Activated CD8-positive, alpha-beta memory T cell treated with anti-CD3 and anti-CD28 coated beads, Interleukin-2, amount 50 U/mL, for 24 hours (primary cell): ENCODE measurements around the gene SEMA3D.

Experiments
- DNase-seq: peaks from one replicate; pipeline ENCODE4 v3.0.0-alpha.2; 2020; ENCODE audit errors: extremely low read depth

SEMA3D gene

DNA sequence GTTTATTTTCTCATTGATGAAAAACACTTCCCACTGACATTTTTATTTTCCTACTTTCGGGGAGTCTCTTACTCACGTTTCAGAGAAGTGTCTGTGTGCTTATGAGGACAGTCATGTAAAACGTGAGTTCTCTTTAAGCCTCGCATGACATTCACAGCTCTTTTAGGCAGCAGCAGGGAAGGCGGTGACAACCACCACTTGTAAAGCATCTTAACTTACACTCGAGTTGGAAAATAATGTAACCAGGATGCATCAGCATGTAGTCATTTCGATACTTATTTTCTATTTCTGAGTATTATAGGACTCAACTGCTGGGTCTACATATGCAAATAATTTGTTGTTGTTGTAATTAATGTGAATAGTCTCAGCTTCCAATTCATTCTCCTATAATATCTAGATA, 153.6 kb downstream of the SEMA3D start:
- DNase-seq = no peak

GRCh38 chr7:85031475-85031874, 155.4 kb downstream of the SEMA3D start:
- no peak for DNase-seq

DNA sequence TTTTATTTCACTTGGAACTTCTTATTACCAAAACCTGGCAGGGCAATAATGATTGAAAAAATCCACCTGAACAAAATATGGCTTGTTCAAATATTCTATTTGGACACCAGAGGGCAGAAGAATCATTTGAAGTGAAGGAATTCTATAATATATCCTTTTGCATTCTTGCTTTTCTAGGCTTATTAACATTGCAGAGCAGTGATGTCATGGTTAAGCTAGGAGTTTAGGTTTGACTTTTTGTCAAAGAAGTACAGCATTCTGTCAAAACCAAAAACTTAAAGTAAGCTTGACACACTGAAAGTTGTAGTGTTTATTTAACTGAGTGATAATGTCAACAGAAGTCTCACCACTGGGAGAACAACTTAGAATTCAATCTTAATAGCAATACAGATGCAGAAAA, 156.0 kb downstream of the SEMA3D start:
- DNase-seq = no peak

DNA sequence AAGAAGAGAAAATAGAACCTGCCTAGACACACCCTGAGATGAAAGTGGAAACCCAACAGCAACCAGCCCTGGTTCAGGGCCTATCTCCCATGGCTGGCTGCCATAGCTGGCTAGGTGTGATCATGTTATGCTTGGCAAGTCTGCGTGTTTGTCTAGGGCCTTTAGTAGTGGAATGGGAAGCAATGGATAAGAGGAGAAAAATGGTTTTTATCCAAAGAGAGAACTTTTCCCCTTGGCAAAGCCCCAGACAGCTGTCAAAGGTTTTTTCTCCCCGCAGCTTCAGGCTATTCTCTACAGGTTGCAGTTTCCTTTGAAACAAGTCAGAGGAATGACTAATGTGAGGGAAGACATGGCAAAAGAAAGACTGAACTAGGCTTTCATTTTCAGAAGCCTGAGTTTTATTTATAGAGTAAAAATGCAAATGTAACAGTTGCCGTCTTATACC, 161.5 kb downstream of the SEMA3D start:
- no peak for DNase-seq

DNA sequence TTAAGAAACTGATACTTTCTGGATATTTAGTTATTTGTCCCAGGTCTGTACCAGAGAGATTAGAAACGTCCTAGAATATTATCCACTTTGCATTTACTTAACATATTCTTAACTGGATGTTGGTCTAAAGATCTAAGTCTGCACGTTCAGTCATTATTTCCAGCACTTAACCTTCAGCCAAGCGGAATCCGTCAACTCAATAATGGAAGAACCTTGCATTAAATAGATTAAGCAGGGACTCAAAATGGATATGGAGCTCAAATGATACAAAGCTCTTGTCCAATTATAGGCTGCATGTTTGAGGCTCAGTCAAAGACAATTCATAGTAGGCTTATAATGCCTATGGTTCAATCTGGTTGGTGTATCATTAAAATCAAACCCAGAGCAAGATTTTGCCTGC, 162.9 kb downstream of the SEMA3D start:
- no peak for DNase-seq

GRCh38 chr7:85023066-85023712, 163.7 kb downstream of the SEMA3D start:
- DNase-seq = no peak

GRCh38 chr7:85022064-85022697, 164.7 kb downstream of the SEMA3D start:
- no peak for DNase-seq

DNA sequence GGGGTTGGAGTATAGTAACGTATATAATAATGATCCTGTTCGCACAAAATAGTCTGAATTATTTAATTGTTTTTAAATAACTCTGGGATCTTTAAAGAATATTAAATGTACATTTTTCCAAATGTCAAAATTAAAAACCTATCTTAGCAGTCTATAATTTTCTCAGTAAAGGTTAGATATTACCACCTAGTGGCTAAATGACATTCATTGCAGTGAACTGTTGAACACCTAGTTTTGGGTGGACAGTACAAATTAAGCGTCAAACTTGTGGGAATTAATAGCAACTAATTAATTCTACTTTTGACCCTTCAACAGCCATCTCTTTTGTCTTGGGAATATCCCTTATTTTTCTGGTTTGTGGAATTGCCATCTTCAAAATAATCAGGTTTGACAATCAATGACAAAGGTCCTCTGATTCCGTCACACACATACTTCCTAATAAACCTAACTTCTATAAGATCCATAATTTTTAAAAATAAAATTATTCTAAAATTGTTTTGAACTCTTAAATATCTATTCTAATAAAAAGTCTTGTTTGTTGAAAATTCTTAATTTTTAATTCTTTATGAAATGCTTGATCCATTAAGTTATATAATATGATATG, 165.7 kb downstream of the SEMA3D start:
- no peak for DNase-seq

GRCh38 chr7:85019778-85020177, 167.1 kb downstream of the SEMA3D start:
- DNase-seq = no peak

- DNase-seq = no peak
These were observed 167.7 kb downstream of the SEMA3D start for GRCh38 chr7:85019176-85019575.

DNA sequence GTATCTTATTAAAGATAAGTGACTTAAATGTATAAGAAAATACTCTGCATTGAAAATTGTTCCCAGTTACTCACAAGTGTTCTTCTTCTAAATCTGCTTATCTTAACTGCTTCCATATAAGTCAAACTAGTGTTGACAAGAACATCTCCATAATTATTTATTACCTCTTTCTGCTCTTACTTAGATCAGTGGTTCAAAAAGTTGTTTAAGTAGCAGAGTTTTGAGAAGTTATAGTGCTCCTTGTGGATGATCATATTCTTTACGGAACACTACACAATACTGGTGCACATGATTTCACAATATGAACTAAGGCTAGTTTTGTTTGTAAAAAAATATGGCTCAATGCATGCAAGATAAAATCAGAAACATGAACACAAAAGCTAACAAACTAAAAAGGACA, 168.4 kb downstream of the SEMA3D start:
- no peak for DNase-seq

- DNase-seq = no peak
These were observed 170.6 kb downstream of the SEMA3D start for GRCh38 chr7:85016286-85016685.

GRCh38 chr7:85014936-85015660, 171.8 kb downstream of the SEMA3D start:
- no peak for DNase-seq

DNA sequence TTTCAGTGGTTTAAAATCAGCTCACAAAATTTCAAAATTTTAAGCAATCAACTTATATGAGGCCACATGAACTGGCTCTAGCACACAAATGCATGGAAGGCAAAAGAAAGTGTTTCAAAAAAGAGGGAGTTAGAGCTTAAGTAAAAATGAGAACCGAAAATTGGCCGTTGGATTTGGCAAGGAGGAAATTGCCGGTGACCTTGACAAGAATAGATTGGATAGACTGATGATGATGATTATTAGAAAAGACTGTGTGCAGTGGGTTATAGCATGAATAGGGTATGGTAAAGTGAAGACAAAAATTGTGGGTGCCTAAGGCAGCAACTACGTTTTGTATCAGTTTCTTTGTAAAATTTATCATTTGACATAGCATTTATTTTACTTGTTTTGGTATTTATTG, 175.7 kb downstream of the SEMA3D start:
- no peak for DNase-seq

GRCh38 chr7:85010306-85010705, 176.6 kb downstream of the SEMA3D start:
- DNase-seq = no peak

DNA sequence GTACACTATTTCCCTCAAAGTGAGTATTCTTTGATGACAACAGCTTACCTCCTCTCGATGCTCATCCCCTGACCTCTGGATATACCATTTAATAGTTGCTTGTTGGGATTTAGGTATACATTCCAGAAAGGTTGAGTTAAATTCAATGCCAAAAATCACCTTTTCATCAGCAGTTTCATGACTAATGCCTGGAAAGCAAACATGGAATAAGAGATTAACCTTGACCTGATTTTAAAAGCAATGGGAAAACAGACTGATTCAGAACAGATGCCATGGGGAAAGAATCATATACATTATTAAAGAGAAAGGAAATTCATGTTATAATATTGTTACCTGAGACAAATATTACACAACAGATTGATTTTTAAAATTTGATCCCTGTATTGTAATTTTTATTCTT, 180.1 kb downstream of the SEMA3D start:
- no peak for DNase-seq

- DNase-seq = no peak
These were observed 182.5 kb downstream of the SEMA3D start for GRCh38 chr7:85004402-85004801.

DNA sequence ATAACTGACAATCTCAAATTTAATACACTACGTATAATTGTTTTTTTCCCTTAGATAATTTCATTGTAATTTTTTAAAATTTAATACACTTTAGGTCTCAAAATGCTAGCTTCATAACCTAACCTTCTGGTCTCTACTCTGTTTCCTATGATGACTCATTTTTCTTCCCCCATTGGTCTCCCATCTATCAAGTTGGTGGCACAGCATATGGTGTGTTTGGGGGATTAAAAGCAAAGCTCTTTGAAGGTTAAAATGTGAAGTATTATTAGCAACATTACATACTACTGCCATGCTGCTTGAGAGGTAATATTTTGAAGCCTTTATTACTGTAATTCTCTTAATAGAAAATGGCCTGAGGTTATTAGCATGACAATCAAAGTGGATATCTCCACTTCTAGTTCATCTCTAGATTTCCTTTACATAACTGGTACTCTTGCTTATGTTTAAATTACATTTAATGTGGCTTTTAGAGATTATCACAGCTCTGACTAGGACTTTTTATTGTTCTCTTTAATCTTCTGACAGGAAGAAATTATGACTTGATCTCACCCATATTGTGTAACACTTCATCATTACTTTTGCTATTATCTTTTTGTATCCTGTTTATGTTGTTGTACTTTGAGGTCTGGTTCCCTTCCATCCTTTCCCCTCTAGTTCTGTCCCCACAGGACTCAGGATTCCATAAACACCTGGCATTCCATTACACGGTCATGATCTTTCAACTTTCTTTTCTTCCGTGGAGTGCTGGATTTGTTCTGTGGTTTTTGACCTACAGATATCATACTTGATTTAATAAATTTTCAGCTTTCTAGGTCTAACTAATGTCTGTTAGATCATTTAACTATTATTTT, 185.1 kb downstream of the SEMA3D start:
- no peak for DNase-seq

DNA sequence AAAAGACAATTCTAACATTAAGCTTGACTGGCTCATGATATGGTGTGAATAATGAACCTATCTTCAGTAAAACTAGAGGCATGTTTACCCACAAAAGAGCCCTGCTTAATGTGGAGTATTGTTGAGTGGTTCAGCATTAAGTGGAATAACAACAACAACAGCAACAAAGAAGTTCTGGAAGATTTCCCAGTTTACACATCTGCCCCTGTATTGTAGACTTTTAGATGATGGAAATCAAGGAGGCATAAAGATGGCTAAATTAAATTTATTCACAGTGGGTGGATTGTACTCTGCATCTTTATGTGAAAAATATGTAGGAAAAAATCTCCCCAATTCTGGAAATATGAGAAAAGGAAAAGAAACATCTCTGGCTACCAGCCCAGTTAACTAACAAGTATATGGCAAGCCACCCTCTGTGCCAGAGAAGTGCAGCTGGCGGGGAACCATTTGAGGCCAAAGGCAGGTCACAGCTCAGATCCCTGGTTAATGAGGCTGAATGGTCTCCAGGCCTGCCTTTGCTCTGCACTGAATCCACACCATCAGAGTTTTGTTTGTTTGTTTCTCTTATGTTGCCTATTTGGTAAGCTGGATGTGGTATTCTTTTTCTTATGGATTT, 186.0 kb downstream of the SEMA3D start:
- no peak for DNase-seq

DNA sequence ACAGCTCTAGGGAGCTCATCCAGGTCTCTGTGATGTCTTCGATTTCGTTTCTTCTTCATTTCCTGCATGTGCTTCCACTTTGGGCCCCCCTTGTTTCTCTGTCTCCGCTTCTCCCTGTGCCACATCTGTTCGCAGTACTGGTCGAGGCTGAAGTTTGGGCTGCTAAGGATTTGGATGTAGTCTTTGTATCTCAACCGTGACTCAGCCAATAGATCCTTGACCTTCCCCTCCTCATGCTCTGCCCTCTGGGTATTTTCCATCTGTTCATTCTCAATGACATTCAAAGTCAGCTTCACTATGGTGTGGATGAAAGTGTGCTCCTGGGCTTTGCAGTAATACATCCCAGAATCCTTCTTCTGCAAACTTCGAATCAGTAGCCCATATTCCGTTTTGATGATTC, 187.4 kb downstream of the SEMA3D start:
- no peak for DNase-seq

- DNase-seq = no peak
These were observed 188.2 kb downstream of the SEMA3D start for GRCh38 chr7:84998665-84999064.
